Progenitor cell of endocrine pancreas (in vitro differentiated cells): ENCODE data around the gene HSD17B3. TPM values are rescaled to one million over a fixed set of nuclear protein-coding genes. Genes with fewer than 3 reads are reported as not detected.

Source experiments
- DNase-seq: peaks from one replicate; pipeline ENCODE4 v3.0.0; 2021; ENCODE audit warnings: low spot score; ENCODE audit not compliant: unreplicated experiment
- H3K27ac Mint-ChIP-seq: 2 replicates; pipeline ENCODE4 v1.8.0; 2021; ENCODE audit warnings: mild to moderate bottlenecking, moderate library complexity, mixed read lengths
- H3K27me3 Mint-ChIP-seq: 2 replicates; pipeline ENCODE4 v1.8.0; 2021; ENCODE audit warnings: mixed read lengths
- H3K36me3 Mint-ChIP-seq: 2 replicates; pipeline ENCODE4 v1.8.0; 2022; ENCODE audit warnings: mixed read lengths; ENCODE audit not compliant: insufficient read depth
- H3K4me1 Mint-ChIP-seq: 2 replicates; pipeline ENCODE4 v1.8.0; 2021; ENCODE audit warnings: low read depth, mixed read lengths
- H3K4me3 Mint-ChIP-seq: 2 replicates; pipeline ENCODE4 v1.8.0; 2021; ENCODE audit warnings: low read depth, mild to moderate bottlenecking, moderate library complexity, mixed read lengths
- H3K9me3 Mint-ChIP-seq: 2 replicates; pipeline ENCODE4 v1.8.0; 2021; ENCODE audit warnings: low read depth, mixed read lengths
- total RNA-seq: library from RNA; stranded (reverse); gene quantifications from 2 replicates; pipeline ENCODE4 v1.2.1, GENCODE V29; 2021
- TF ChIP-seq, protein P1 (sequence below): fragments of 200-600 bp; sonication (generic); IDR thresholded peaks from one replicate; pipeline ENCODE4 v1.5.0; 2021; ENCODE audit warnings: antibody characterized with exemption, mild to moderate bottlenecking; ENCODE audit not compliant: unreplicated experiment

The HSD17B3 gene
- total RNA-seq, 1 donor from 2014 or later = not detected

- Mint-ChIP-seq H3K4me3 (no peak overlapping the region), H3K9me3 (peaks cover 3% of the 10 kb centered on the region), H3K36me3 (peaks cover 18% of the 10 kb centered on the region), H3K27me3 (no peaks in the 10 kb centered on the region), H3K27ac (peak overlapping the region; percentile 37), H3K4me1 (peaks cover 19% of the 10 kb centered on the region)
- no peak for DNase-seq
- TF ChIP-seq, protein P1, sequence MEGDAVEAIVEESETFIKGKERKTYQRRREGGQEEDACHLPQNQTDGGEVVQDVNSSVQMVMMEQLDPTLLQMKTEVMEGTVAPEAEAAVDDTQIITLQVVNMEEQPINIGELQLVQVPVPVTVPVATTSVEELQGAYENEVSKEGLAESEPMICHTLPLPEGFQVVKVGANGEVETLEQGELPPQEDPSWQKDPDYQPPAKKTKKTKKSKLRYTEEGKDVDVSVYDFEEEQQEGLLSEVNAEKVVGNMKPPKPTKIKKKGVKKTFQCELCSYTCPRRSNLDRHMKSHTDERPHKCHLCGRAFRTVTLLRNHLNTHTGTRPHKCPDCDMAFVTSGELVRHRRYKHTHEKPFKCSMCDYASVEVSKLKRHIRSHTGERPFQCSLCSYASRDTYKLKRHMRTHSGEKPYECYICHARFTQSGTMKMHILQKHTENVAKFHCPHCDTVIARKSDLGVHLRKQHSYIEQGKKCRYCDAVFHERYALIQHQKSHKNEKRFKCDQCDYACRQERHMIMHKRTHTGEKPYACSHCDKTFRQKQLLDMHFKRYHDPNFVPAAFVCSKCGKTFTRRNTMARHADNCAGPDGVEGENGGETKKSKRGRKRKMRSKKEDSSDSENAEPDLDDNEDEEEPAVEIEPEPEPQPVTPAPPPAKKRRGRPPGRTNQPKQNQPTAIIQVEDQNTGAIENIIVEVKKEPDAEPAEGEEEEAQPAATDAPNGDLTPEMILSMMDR = no peak
Observed at GRCh38 chr9:96343515-96344360, 41.8 kb upstream of the HSD17B3 start.

- H3K27ac Mint-ChIP-seq = no peak overlapping the region
Observed at GRCh38 chr9:96342571-96343245, 40.7 kb upstream of the HSD17B3 start.

DNA sequence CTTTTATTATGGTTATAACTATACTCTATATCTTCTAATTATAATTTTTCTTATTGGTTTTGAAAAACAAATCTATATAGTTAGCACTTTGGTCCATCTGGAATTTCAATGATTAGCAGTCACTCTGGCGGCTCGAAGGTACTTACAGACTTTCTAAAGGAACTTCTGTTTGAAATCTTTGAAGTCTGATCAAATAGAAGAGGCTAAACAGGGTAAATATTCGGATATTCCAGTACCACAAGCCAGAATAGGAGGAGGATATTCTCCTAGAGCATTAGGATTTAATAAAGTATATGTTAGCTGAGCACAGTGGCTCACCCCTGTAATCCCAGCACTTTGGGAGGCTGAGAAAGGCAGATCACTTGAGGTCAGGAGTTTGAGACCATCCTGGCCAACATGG, 38.7 kb upstream of the HSD17B3 start:
- peaks cover 3% of the 10 kb centered on the region for H3K9me3 Mint-ChIP-seq
- H3K27ac Mint-ChIP-seq = peak overlapping the region; percentile 69
- TF ChIP-seq, protein P1 = no peak
- H3K4me1 Mint-ChIP-seq = peaks cover 19% of the 10 kb centered on the region
- no peaks in the 10 kb centered on the region for H3K27me3 Mint-ChIP-seq
- H3K36me3 Mint-ChIP-seq = peaks cover 8% of the 10 kb centered on the region
- DNase-seq = no peak
- H3K4me3 Mint-ChIP-seq = no peak overlapping the region

More at GRCh38 chr9:96342571-96343245, 40.7 kb upstream of the HSD17B3 start:
- Mint-ChIP-seq H3K9me3 (peaks cover 3% of the 10 kb centered on the region), H3K36me3 (peaks cover 12% of the 10 kb centered on the region), H3K4me3 (no peak overlapping the region), H3K27me3 (no peaks in the 10 kb centered on the region), H3K4me1 (peaks cover 19% of the 10 kb centered on the region)
- TF ChIP-seq, protein P1 = no peak
- no peak for DNase-seq

DNA sequence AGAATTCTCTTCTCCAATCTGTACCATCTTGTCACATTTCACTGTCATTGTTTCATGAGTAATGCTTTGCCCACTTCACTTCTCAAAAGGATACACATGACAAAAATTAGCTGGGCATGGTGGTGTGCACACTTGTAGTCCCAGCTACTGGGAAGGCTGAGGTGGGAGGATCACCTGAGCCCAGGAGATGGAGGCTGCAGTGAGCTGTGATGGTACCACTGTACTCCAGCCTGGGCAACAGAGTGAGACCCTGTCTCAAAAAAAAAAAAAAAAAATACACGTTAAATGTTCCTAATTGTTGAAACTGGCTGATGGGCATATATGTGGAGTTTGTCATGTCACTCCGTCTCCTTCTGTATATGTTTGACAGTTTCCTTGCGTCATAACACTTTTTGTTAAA, 36.3 kb upstream of the HSD17B3 start:
- Mint-ChIP-seq H3K27me3 (no peaks in the 10 kb centered on the region), H3K4me3 (no peak overlapping the region), H3K4me1 (peaks cover 12% of the 10 kb centered on the region), H3K36me3 (peaks cover 14% of the 10 kb centered on the region), H3K27ac (no peak overlapping the region), H3K9me3 (peaks cover 3% of the 10 kb centered on the region)
- TF ChIP-seq, protein P1 = no peak
- DNase-seq = no peak

DNA sequence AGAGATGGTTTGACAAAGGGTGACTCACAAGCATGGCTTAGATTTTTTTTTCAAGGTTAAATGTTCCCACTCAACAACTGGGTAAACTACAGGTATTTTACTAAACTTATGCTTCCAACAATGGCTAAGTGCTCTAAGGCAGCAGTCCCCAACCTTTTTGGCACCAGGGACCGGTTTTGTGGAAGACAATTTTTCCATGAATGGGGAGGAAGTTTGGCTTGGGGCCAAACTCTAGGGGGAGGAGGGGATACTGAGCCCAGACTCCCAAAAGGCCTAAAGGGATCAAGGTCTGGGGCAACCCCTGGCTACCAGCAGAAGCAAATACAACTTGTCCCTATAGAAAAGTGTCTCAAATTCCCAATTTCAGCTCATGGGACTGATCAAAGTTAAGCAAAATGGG, 32.0 kb upstream of the HSD17B3 start:
- Mint-ChIP-seq H3K9me3 (no peaks in the 10 kb centered on the region), H3K36me3 (peaks cover 7% of the 10 kb centered on the region), H3K4me1 (peaks cover 1% of the 10 kb centered on the region), H3K27me3 (no peaks in the 10 kb centered on the region), H3K4me3 (no peak overlapping the region), H3K27ac (no peak overlapping the region)
- TF ChIP-seq, protein P1 = no peak
- no peak for DNase-seq
